Naive thymus-derived CD4-positive, alpha-beta T cell (primary cell): ENCODE data around the gene RHPN2. TPM values are rescaled to one million over a fixed set of nuclear protein-coding genes. Genes with fewer than 3 reads are reported as not detected.

ENCODE experiments used
- ATAC-seq: fragments of 150-1000 bp; cut with Tn5 transposase; 2 replicates; pipeline ENCODE4 v1.10.0; 2021; ENCODE audit warnings: mild to moderate bottlenecking, moderate library complexity
- CTCF ChIA-PET: fragments of 350-600 bp; sonication (Branson Sonifier 250); formaldehyde crosslinking; loops from one replicate; lab custom pipeline; 2021; ENCODE audit warnings: antibody characterized with exemption; lab: Charles Lee
- POLR2A ChIA-PET: fragments of 350-600 bp; sonication (Branson Sonifier 250); formaldehyde crosslinking; loops from one replicate; lab custom pipeline; 2021; ENCODE audit warnings: antibody characterized with exemption, inconsistent platforms; lab: Charles Lee
- DNase-seq, 9 donors: peaks; one replicate each; pipeline versions ENCODE4 v3.0.0 to v3.0.0-alpha.2; 2020 to 2022; ENCODE audit warnings: mixed read lengths in 1 of 9
- H3K27ac ChIP-seq: one replicate; pipeline ENCODE4 v1.7.0; 2013; ENCODE audit warnings: mild to moderate bottlenecking, low read depth, low read length, moderate library complexity
- H3K27me3 ChIP-seq, 2 donors: one replicate each; pipeline ENCODE4 v1.7.0; 2013; ENCODE audit warnings: low read length in 2 of 2, mild to moderate bottlenecking in 2 of 2, moderate library complexity in 2 of 2; ENCODE audit not compliant: control insufficient read depth in 2 of 2, insufficient read depth in 2 of 2
- H3K36me3 ChIP-seq, 3 experiments: 1 replicate in 2 of 3; 2 replicates in 1 of 3; pipeline ENCODE4 v1.7.0; 2013; ENCODE audit warnings: low read length in 3 of 3, mild to moderate bottlenecking in 3 of 3, moderate library complexity in 1 of 3; ENCODE audit not compliant: insufficient read depth in 3 of 3, control insufficient read depth in 2 of 3
- H3K4me1 ChIP-seq, 2 donors: one replicate each; pipeline ENCODE4 v1.7.0; 2013; ENCODE audit warnings: low read length in 2 of 2, mild to moderate bottlenecking in 2 of 2, moderate library complexity in 1 of 2; ENCODE audit not compliant: control insufficient read depth in 2 of 2, insufficient read depth in 2 of 2
- H3K4me3 ChIP-seq: 2 replicates; pipeline ENCODE4 v1.7.0; 2013; ENCODE audit warnings: mild to moderate bottlenecking, low read length
- H3K9me3 ChIP-seq, 3 experiments: 1 replicate in 2 of 3; 2 replicates in 1 of 3; pipeline ENCODE4 v1.7.0; 2013; ENCODE audit warnings: low read length in 3 of 3; ENCODE audit not compliant: control insufficient read depth in 2 of 3
- H3K27ac Mint-ChIP-seq, 9 donors: one replicate each; pipeline ENCODE4 v1.8.0; 2020 to 2022; ENCODE audit warnings: mixed read lengths in 9 of 9, mild to moderate bottlenecking in 8 of 9, moderate library complexity in 5 of 9, inconsistent platforms in 2 of 9
- H3K27me3 Mint-ChIP-seq, 5 donors: one replicate each; pipeline ENCODE4 v1.8.0; 2021 to 2022; ENCODE audit warnings: mixed read lengths in 5 of 5, mild to moderate bottlenecking in 1 of 5
- H3K36me3 Mint-ChIP-seq, 5 donors: one replicate each; pipeline ENCODE4 v1.8.0; 2020 to 2022; ENCODE audit warnings: mixed read lengths in 5 of 5, mild to moderate bottlenecking in 3 of 5, inconsistent platforms in 1 of 5
- H3K4me1 Mint-ChIP-seq, 7 donors: one replicate each; pipeline ENCODE4 v1.8.0; 2020 to 2022; ENCODE audit warnings: mixed read lengths in 7 of 7, mild to moderate bottlenecking in 3 of 7, inconsistent platforms in 1 of 7
- H3K4me3 Mint-ChIP-seq, 10 donors: one replicate each; pipeline ENCODE4 v1.8.0; 2020 to 2022; ENCODE audit warnings: mild to moderate bottlenecking in 10 of 10, mixed read lengths in 10 of 10, moderate library complexity in 6 of 10, inconsistent platforms in 2 of 10
- H3K9me3 Mint-ChIP-seq, 11 donors: one replicate each; pipeline ENCODE4 v1.8.0; 2020 to 2022; ENCODE audit warnings: mixed read lengths in 11 of 11, mild to moderate bottlenecking in 4 of 11, inconsistent platforms in 1 of 11, moderate library complexity in 1 of 11
- intact Hi-C, 2 donors: fragments of 100-400 bp; cut with micrococcal nuclease; formaldehyde crosslinking; loops; one replicate each; pipeline ENCODE4 v1.15.1; 2023
- polyA plus RNA-seq, 2 donors: library from polyadenylated mRNA; unstranded; fragments of 300-500 nt; fragmentation: Illumina TruSeq; gene quantifications; one replicate each; pipeline ENCODE4 v1.2.3, GENCODE V29; 2021
- total RNA-seq, 6 experiments: library from RNA in 5 of 6; stranded (reverse) in 5 of 6; gene quantifications; 1 replicate in 5 of 6; 2 replicates in 1 of 6; pipeline ENCODE4 v1.2.3 and lab custom pipeline; 2021 to 2026

The RHPN2 gene
- total and polyA plus RNA-seq, 7 experiments from 2014 or later = 0.16 to 2.6 (median 0.34) TPM; not detected in 2

GRCh38 chr19:33067121-33067520 is 2.4 kb upstream of the RHPN2 start:
- no peak overlapping the region for H3K27ac ChIP-seq
- no peak overlapping the region for H3K4me3 ChIP-seq
- Mint-ChIP-seq H3K4me1 (peaks cover 0 to 13% (median 2%) of the 10 kb centered on the region in 7 donors), H3K36me3 (no peaks in the 10 kb centered on the region), H3K27me3 (peaks cover 13 to 28% (median 15%) of the 10 kb centered on the region in 5 donors), H3K9me3 (no peaks in the 10 kb centered on the region), H3K4me3 (peak overlapping the region in 2 of 10 donors; percentile 21 to 38), H3K27ac (peak overlapping the region in 1 of 9 donors; percentile 25)
- ChIA-PET CTCF (no interaction called here), POLR2A (interaction anchor here (0.6 kb wide), 1 partner anchor 720 kb away, joined by 3 read pairs; no protein-coding TSS in a partner anchor)
- no peaks in the 10 kb centered on the region for H3K36me3 ChIP-seq
- intact Hi-C loops = no loop called here
- no peaks in the 10 kb centered on the region for H3K9me3 ChIP-seq
- H3K4me1 ChIP-seq = no peaks in the 10 kb centered on the region
- no peaks in the 10 kb centered on the region for H3K27me3 ChIP-seq
- DNase-seq = no peak
- no peak for ATAC-seq

GRCh38 chr19:33066543-33066942 is 1.9 kb upstream of the RHPN2 start:
- ATAC-seq = no peak
- Mint-ChIP-seq H3K27me3 (peaks cover 15 to 30% (median 19%) of the 10 kb centered on the region in 5 donors), H3K27ac (peak overlapping the region in 2 of 9 donors; percentile 28 to 79), H3K4me3 (peak overlapping the region; percentile 31 to 80 (median 62)), H3K9me3 (no peaks in the 10 kb centered on the region), H3K4me1 (peaks cover 0 to 13% (median 2%) of the 10 kb centered on the region in 7 donors), H3K36me3 (no peaks in the 10 kb centered on the region)
- DNase-seq = no peak
- Histone ChIP-seq H3K27ac (no peak overlapping the region), H3K4me1 (no peaks in the 10 kb centered on the region), H3K36me3 (no peaks in the 10 kb centered on the region), H3K4me3 (no peak overlapping the region), H3K27me3 (no peaks in the 10 kb centered on the region), H3K9me3 (no peaks in the 10 kb centered on the region)
- ChIA-PET CTCF (no interaction called here), POLR2A (no interaction called here)
- intact Hi-C loops = no loop called here

- no peak overlapping the region for H3K27ac Mint-ChIP-seq
- Histone ChIP-seq H3K4me3 (no peak overlapping the region), H3K27ac (no peak overlapping the region), H3K27me3 (no peaks in the 10 kb centered on the region), H3K36me3 (no peaks in the 10 kb centered on the region), H3K4me1 (no peaks in the 10 kb centered on the region), H3K9me3 (no peaks in the 10 kb centered on the region)
- peaks cover 0 to 13% (median 2%) of the 10 kb centered on the region in 7 donors for H3K4me1 Mint-ChIP-seq
- DNase-seq (peak in 4 of 9 donors; percentile 6 to 43 (median 9)), ATAC-seq (peak; percentile 63)
- ChIA-PET POLR2A (no interaction called here), CTCF (no interaction called here)
- H3K27me3 Mint-ChIP-seq = peaks cover 27 to 38% (median 33%) of the 10 kb centered on the region in 5 donors
- H3K4me3 Mint-ChIP-seq = peak overlapping the region in 9 of 10 donors; percentile 55 to 80 (median 69)
- peaks cover 0 to 3% (median 0%) of the 10 kb centered on the region in 5 donors for H3K36me3 Mint-ChIP-seq
- intact Hi-C loops = no loop called here
- no peaks in the 10 kb centered on the region for H3K9me3 Mint-ChIP-seq
Measured at GRCh38 chr19:33064458-33064791, 263 bp downstream of the RHPN2 start.

GRCh38 chr19:33063753-33064457 is 783 bp downstream of the RHPN2 start:
- Histone ChIP-seq H3K27me3 (no peaks in the 10 kb centered on the region), H3K27ac (no peak overlapping the region), H3K4me3 (no peak overlapping the region), H3K36me3 (no peaks in the 10 kb centered on the region), H3K4me1 (no peaks in the 10 kb centered on the region), H3K9me3 (no peaks in the 10 kb centered on the region)
- CTCF ChIA-PET = no interaction called here
- intact Hi-C loops = no loop called here
- DNase-seq = peak in 1 of 9 donors; percentile 2
- no peak for ATAC-seq
- Mint-ChIP-seq H3K27ac (no peak overlapping the region), H3K4me3 (peak overlapping the region; percentile 36 to 80 (median 64)), H3K36me3 (peaks cover 0 to 3% (median 0%) of the 10 kb centered on the region in 5 donors), H3K4me1 (peaks cover 0 to 13% (median 2%) of the 10 kb centered on the region in 7 donors), H3K27me3 (peaks cover 27 to 39% (median 36%) of the 10 kb centered on the region in 5 donors), H3K9me3 (no peaks in the 10 kb centered on the region)
- POLR2A ChIA-PET = no interaction called here

GRCh38 chr19:33063356-33063752 is 1.3 kb downstream of the RHPN2 start:
- Histone ChIP-seq H3K27ac (no peak overlapping the region), H3K27me3 (no peaks in the 10 kb centered on the region), H3K36me3 (no peaks in the 10 kb centered on the region), H3K4me3 (no peak overlapping the region), H3K4me1 (no peaks in the 10 kb centered on the region), H3K9me3 (no peaks in the 10 kb centered on the region)
- H3K27me3 Mint-ChIP-seq = peaks cover 27 to 39% (median 36%) of the 10 kb centered on the region in 5 donors
- H3K9me3 Mint-ChIP-seq = no peaks in the 10 kb centered on the region
- peaks cover 0 to 3% (median 0%) of the 10 kb centered on the region in 5 donors for H3K36me3 Mint-ChIP-seq
- ChIA-PET POLR2A (no interaction called here), CTCF (no interaction called here)
- ATAC-seq (no peak), DNase-seq (no peak)
- H3K27ac Mint-ChIP-seq = no peak overlapping the region
- H3K4me1 Mint-ChIP-seq = peaks cover 0 to 13% (median 2%) of the 10 kb centered on the region in 7 donors
- H3K4me3 Mint-ChIP-seq = peak overlapping the region in 8 of 10 donors; percentile 21 to 80 (median 47)
- intact Hi-C loops = no loop called here

GRCh38 chr19:33062902-33063301 is 1.8 kb downstream of the RHPN2 start:
- H3K36me3 Mint-ChIP-seq = peaks cover 0 to 3% (median 0%) of the 10 kb centered on the region in 5 donors
- H3K4me3 Mint-ChIP-seq = peak overlapping the region in 5 of 10 donors; percentile 21 to 80 (median 45)
- H3K27ac Mint-ChIP-seq = no peak overlapping the region
- peaks cover 0 to 13% (median 2%) of the 10 kb centered on the region in 7 donors for H3K4me1 Mint-ChIP-seq
- no peaks in the 10 kb centered on the region for H3K9me3 ChIP-seq
- no peaks in the 10 kb centered on the region for H3K4me1 ChIP-seq
- no peak for ATAC-seq
- H3K9me3 Mint-ChIP-seq = no peaks in the 10 kb centered on the region
- no peak for DNase-seq
- intact Hi-C loops = no loop called here
- H3K4me3 ChIP-seq = no peak overlapping the region
- H3K27ac ChIP-seq = no peak overlapping the region
- ChIA-PET CTCF (no interaction called here), POLR2A (no interaction called here)
- H3K27me3 Mint-ChIP-seq = peaks cover 27 to 39% (median 36%) of the 10 kb centered on the region in 5 donors
- H3K27me3 ChIP-seq = no peaks in the 10 kb centered on the region
- no peaks in the 10 kb centered on the region for H3K36me3 ChIP-seq
